Measurements from ENCODE around the gene OR5A1.

Gene OR5A1

DNA sequence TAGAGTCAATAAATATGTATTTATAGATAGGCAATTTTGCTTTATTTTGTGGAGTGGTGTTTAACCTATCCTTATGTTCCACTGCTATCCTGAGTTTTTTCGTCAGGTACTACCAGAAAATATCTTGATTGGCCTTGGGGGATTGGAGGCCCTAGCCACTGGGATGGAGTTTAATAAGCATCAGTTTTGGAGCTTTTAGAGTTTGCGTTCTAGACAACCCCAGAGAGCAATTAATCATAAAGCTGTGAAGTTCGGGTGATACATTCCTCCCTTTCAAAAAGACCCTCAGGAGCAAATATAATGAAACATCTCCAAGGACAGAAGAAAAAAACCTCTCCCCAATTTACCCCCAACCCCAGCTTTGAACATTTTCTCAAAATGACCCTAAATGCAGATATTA, at the start of gene OR5A1:
TSS of gene OR5A1 (plus strand) at position 301 of the 400 bp plus-strand sequence. CDS start 6,700 bp downstream, outside the sequence.
- TF ChIP-seq, protein P1, sequence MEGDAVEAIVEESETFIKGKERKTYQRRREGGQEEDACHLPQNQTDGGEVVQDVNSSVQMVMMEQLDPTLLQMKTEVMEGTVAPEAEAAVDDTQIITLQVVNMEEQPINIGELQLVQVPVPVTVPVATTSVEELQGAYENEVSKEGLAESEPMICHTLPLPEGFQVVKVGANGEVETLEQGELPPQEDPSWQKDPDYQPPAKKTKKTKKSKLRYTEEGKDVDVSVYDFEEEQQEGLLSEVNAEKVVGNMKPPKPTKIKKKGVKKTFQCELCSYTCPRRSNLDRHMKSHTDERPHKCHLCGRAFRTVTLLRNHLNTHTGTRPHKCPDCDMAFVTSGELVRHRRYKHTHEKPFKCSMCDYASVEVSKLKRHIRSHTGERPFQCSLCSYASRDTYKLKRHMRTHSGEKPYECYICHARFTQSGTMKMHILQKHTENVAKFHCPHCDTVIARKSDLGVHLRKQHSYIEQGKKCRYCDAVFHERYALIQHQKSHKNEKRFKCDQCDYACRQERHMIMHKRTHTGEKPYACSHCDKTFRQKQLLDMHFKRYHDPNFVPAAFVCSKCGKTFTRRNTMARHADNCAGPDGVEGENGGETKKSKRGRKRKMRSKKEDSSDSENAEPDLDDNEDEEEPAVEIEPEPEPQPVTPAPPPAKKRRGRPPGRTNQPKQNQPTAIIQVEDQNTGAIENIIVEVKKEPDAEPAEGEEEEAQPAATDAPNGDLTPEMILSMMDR (IDR thresholded peaks at IDR 0.05; ENCODE audit: control extremely low read depth, extremely low read depth, low read depth, missing control alignments) = no peak
- CTCF ChIA-PET = interaction anchor here (1.0 to 2.4 kb wide), 4 partner anchors 34 to 284 kb away, joined by 3 to 12 read pairs (median 4); partner anchors contain the start of gene DTX4
- POLR2A ChIA-PET = no interaction called here
- no peak for DNase-seq (ENCODE audit: extremely low spot score)

DNA sequence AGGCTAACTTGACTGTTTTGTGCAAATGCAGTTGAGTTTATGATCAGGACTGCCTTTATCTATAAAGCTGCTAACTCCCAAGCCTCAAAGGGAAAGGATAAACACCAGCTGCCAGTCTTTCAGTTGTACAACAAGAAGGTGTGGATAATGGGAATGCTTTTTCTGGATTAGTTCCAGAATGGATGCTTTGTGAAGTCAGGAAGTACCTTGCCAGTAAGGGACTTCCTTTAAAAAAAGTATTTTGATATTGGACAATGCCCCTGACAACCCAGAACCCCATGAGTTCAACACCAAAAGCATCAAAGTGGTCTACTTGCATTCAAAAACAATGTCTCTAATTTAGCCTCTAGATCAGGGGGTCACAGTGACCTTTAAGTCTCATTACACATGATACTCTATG, 42.1 kb upstream of the OR5A1 start:
- ChIA-PET POLR2A (no interaction called here), CTCF (no interaction called here)
- TF ChIP-seq, protein P1 (IDR thresholded peaks at IDR 0.05; ENCODE audit: control extremely low read depth, extremely low read depth, low read depth, missing control alignments) = no peak
- DNase-seq (ENCODE audit: extremely low spot score) = no peak

DNA sequence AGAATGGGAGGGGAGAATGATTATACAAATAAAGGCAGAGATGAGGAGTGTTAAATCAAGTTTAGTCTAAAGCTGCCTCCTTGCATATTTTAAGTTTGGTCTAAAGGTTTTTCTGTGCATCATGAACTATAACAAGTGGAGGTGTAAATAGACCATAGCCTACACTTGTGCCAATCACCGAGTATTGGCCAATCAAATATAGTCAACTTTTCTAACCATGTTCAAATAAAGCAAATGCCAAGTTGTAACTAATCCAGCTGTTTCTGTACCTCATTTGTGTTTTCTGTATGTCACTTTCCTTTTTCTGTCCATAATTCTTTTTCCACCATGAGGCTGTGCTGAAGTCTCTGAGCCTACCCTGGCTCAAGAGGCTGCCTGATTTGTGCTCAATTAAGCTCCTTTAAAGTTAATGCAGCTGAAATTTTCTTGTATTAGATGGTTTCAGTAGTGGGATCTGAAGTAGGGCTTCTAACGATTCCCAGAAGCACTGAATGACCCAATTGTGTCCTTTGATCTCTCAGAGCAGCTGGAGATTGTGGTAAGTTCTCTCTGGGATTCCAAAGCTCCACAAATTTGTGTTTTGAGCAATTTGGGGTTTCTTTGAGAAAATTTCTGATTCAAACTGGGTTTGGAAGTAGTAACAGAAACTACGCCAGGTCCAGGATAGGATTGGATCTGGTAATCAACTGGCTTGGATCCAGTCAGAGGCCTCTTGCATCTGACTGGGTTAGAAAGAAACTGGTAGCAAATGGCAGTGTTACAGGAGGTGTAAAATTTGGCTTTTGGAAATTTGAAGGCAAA, 35.6 kb upstream of the OR5A1 start:
- POLR2A ChIA-PET = no interaction called here
- DNase-seq (ENCODE audit: extremely low spot score) = no peak
- CTCF ChIA-PET = interaction anchor here (0.8 to 1.5 kb wide), 4 partner anchors 9 to 229 kb away, joined by 3 to 5 read pairs (median 3); partner anchors contain the start of gene DTX4
- TF ChIP-seq, protein P1 (IDR thresholded peaks at IDR 0.05; ENCODE audit: control extremely low read depth, extremely low read depth, low read depth, missing control alignments) = no peak

DNA sequence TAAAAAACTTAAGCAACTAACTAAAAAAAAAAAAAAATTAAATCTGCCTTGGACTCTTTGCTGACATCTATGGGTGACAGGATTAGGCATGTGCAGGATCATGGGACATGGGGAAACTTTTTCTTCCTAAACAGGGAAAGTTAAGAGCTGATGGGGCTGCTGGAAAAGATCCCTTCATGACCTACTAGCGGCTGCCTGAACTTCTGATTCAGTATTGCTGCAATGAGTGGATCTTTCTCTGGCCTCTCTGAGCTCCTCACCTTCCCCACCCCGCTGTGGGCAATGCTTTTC, 35.1 kb upstream of the OR5A1 start:
- TF ChIP-seq, protein P1 (IDR thresholded peaks at IDR 0.05; ENCODE audit: control extremely low read depth, extremely low read depth, low read depth, missing control alignments) = no peak
- no peak for DNase-seq (ENCODE audit: extremely low spot score)
- ChIA-PET CTCF (interaction anchor here (1.2 to 1.5 kb wide), 3 partner anchors 8 to 230 kb away, joined by 3 to 5 read pairs (median 3); partner anchors contain the start of gene DTX4), POLR2A (no interaction called here)

DNA sequence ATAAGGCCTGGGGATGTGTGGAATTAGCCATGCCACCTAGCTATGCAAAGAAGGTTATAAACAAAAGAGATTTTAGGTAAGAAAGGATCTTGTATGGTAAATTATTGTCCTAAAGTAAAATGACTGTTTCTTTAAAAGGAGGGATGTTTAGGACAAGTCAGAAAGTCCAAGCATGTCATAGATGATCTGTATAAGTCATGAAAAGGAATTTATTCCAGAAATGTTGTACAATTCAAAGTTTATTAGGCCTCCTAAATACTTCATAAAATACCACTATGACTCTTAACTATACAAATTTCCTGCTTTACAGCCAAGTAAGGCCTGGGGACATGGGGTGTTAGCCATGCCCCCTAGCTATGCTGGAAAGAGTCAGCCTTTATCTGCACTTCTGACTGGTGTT, 32.7 kb upstream of the OR5A1 start:
- POLR2A ChIA-PET = no interaction called here
- DNase-seq (ENCODE audit: extremely low spot score) = no peak

DNA sequence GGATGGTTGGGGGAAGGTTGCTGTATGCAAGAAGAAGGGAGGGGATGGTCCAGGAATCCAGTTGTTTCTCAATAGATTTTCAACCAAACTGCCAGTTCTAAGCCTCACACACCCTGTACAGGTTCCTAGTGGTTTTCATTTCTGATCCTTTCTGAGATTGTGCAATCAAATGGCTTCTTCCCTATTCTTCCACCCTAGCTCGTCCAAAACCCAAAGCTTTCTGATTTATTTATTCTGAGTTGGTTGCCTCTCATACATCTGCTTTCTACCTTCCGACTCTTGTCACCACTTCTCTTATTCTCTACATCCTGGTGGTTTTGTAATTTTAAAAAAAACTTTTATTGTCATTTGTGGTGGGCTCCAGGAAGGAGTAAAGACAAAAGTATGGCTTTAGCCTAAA, 22.6 kb upstream of the OR5A1 start:
- ChIA-PET POLR2A (no interaction called here), CTCF (interaction anchor here (1.8 kb wide), 1 partner anchor 16 kb away, joined by 8 read pairs; no protein-coding TSS in a partner anchor)
- DNase-seq (ENCODE audit: extremely low spot score) = no peak
- TF ChIP-seq, protein P1 (IDR thresholded peaks at IDR 0.05; ENCODE audit: control extremely low read depth, extremely low read depth, low read depth, missing control alignments) = no peak

More for the DNA sequence above, 32.7 kb upstream of the OR5A1 start:
- CTCF ChIA-PET = no interaction called here
- TF ChIP-seq, protein P1 (IDR thresholded peaks at IDR 0.05; ENCODE audit: control extremely low read depth, extremely low read depth, low read depth, missing control alignments) = no peak

All from GM10248 (cell line).